Subcutaneous abdominal adipose tissue (tissue), 5 donors: ENCODE results near the gene MRPL39.

Source experiments
- H3K27ac ChIP-seq: one replicate; pipeline ENCODE4 v1.7.0; 2013; ENCODE audit warnings: low read depth, mild to moderate bottlenecking, inconsistent platforms, low read length, moderate library complexity
- H3K27me3 ChIP-seq, 5 donors: one replicate each; pipeline ENCODE4 v1.7.0; 2013; ENCODE audit warnings: low read length in 5 of 5, inconsistent platforms in 1 of 5; ENCODE audit not compliant: control insufficient read depth in 5 of 5, insufficient read depth in 4 of 5
- H3K36me3 ChIP-seq, 5 donors: one replicate each; pipeline ENCODE4 v1.7.0; 2013; ENCODE audit warnings: low read length in 5 of 5; ENCODE audit not compliant: control insufficient read depth in 5 of 5, insufficient read depth in 5 of 5
- H3K4me1 ChIP-seq, 5 donors: one replicate each; pipeline ENCODE4 v1.7.0; 2013; ENCODE audit warnings: low read length in 5 of 5, mild to moderate bottlenecking in 3 of 5, moderate library complexity in 1 of 5; ENCODE audit not compliant: control insufficient read depth in 5 of 5, insufficient read depth in 5 of 5
- H3K4me3 ChIP-seq, 5 donors: one replicate each; pipeline ENCODE4 v1.7.0; 2013; ENCODE audit warnings: low read length in 5 of 5, low read depth in 1 of 5
- H3K9ac ChIP-seq, 5 donors: one replicate each; pipeline ENCODE4 v1.7.0; 2013; ENCODE audit warnings: low read length in 5 of 5, mild to moderate bottlenecking in 4 of 5, moderate library complexity in 3 of 5
- H3K9me3 ChIP-seq, 5 donors: one replicate each; pipeline ENCODE4 v1.7.0; 2013; ENCODE audit warnings: low read length in 5 of 5; ENCODE audit not compliant: control insufficient read depth in 5 of 5
- donor health status: healthy.
- donor health status: healthy.
- donor health status: healthy.
- donor health status: healthy.
- donor health status: healthy.

Gene MRPL39

GRCh38 chr21:25571726-25572121 lies 35.6 kb downstream of the MRPL39 start:
- Histone ChIP-seq H3K4me1 (peaks cover 0 to 9% (median 7%) of the 10 kb centered on the region in 5 donors), H3K27ac (no peak overlapping the region), H3K4me3 (no peak overlapping the region), H3K9me3 (no peaks in the 10 kb centered on the region), H3K9ac (no peak overlapping the region), H3K27me3 (no peaks in the 10 kb centered on the region), H3K36me3 (peaks cover 0 to 10% (median 9%) of the 10 kb centered on the region in 5 donors)

- no peak overlapping the region for H3K27ac ChIP-seq
- H3K36me3 ChIP-seq = peaks cover 2 to 20% (median 14%) of the 10 kb centered on the region in 5 donors
- H3K9me3 ChIP-seq = no peaks in the 10 kb centered on the region
- H3K9ac ChIP-seq = no peak overlapping the region
- no peak overlapping the region for H3K4me3 ChIP-seq
- peaks cover 0 to 9% (median 7%) of the 10 kb centered on the region in 5 donors for H3K4me1 ChIP-seq
- H3K27me3 ChIP-seq = no peaks in the 10 kb centered on the region
Observed at GRCh38 chr21:25569711-25570110, 37.6 kb downstream of the MRPL39 start.

GRCh38 chr21:25569084-25569483 lies 38.2 kb downstream of the MRPL39 start:
- no peaks in the 10 kb centered on the region for H3K9me3 ChIP-seq
- H3K4me3 ChIP-seq = no peak overlapping the region
- H3K4me1 ChIP-seq = peaks cover 0 to 9% (median 7%) of the 10 kb centered on the region in 5 donors
- peaks cover 2 to 20% (median 14%) of the 10 kb centered on the region in 5 donors for H3K36me3 ChIP-seq
- H3K27ac ChIP-seq = no peak overlapping the region
- H3K27me3 ChIP-seq = no peaks in the 10 kb centered on the region
- no peak overlapping the region for H3K9ac ChIP-seq

- Histone ChIP-seq H3K9ac (peak overlapping the region in 1 of 5 donors; percentile 50), H3K4me3 (no peak overlapping the region), H3K27ac (no peak overlapping the region), H3K9me3 (no peaks in the 10 kb centered on the region), H3K4me1 (peaks cover 0 to 9% (median 7%) of the 10 kb centered on the region in 5 donors), H3K27me3 (no peaks in the 10 kb centered on the region), H3K36me3 (peaks cover 2 to 20% (median 14%) of the 10 kb centered on the region in 5 donors)
Observed at GRCh38 chr21:25568246-25568645, 39.0 kb downstream of the MRPL39 start.

- Histone ChIP-seq H3K4me1 (peaks cover 0 to 16% (median 10%) of the 10 kb centered on the region in 5 donors), H3K9me3 (no peaks in the 10 kb centered on the region), H3K4me3 (no peak overlapping the region), H3K9ac (no peak overlapping the region), H3K27me3 (no peaks in the 10 kb centered on the region), H3K36me3 (peaks cover 2 to 20% (median 14%) of the 10 kb centered on the region in 5 donors), H3K27ac (no peak overlapping the region)
Observed at GRCh38 chr21:25567472-25567871, 39.8 kb downstream of the MRPL39 start.

GRCh38 chr21:25566645-25567044 lies 40.6 kb downstream of the MRPL39 start:
- Histone ChIP-seq H3K36me3 (peaks cover 2 to 20% (median 14%) of the 10 kb centered on the region in 5 donors), H3K4me3 (no peak overlapping the region), H3K9me3 (no peaks in the 10 kb centered on the region), H3K27ac (no peak overlapping the region), H3K9ac (no peak overlapping the region), H3K4me1 (peaks cover 0 to 21% (median 16%) of the 10 kb centered on the region in 5 donors), H3K27me3 (no peaks in the 10 kb centered on the region)

- Histone ChIP-seq H3K36me3 (peaks cover 2 to 20% (median 14%) of the 10 kb centered on the region in 5 donors), H3K27ac (no peak overlapping the region), H3K9ac (no peak overlapping the region), H3K9me3 (no peaks in the 10 kb centered on the region), H3K4me1 (peaks cover 0 to 28% (median 22%) of the 10 kb centered on the region in 5 donors), H3K4me3 (no peak overlapping the region), H3K27me3 (no peaks in the 10 kb centered on the region)
Observed at GRCh38 chr21:25565272-25566211, 41.7 kb downstream of the MRPL39 start.

GRCh38 chr21:25564349-25564948 lies 42.8 kb downstream of the MRPL39 start:
- Histone ChIP-seq H3K36me3 (peaks cover 2 to 20% (median 14%) of the 10 kb centered on the region in 5 donors), H3K27ac (no peak overlapping the region), H3K4me1 (peaks cover 3 to 38% (median 22%) of the 10 kb centered on the region in 5 donors), H3K9me3 (no peaks in the 10 kb centered on the region), H3K4me3 (no peak overlapping the region), H3K9ac (no peak overlapping the region), H3K27me3 (no peaks in the 10 kb centered on the region)

GRCh38 chr21:25563361-25564116 lies 43.7 kb downstream of the MRPL39 start:
- Histone ChIP-seq H3K4me3 (no peak overlapping the region), H3K9ac (no peak overlapping the region), H3K27me3 (no peaks in the 10 kb centered on the region)

More at GRCh38 chr21:25563361-25564116, 43.7 kb downstream of the MRPL39 start:
- peaks cover 3 to 37% (median 21%) of the 10 kb centered on the region in 5 donors for H3K4me1 ChIP-seq
- no peaks in the 10 kb centered on the region for H3K9me3 ChIP-seq
- H3K36me3 ChIP-seq = peaks cover 2 to 20% (median 14%) of the 10 kb centered on the region in 5 donors
- H3K27ac ChIP-seq = no peak overlapping the region
